AG09309 (cell line): ENCODE results near the gene CRLF3.
"Not testable (repeated sequence)": the region's sequence is repeated elsewhere in the genome, so short reads cannot be mapped to it uniquely, and the experiment has no call there.

ENCODE experiments used
- DNase-seq: peaks from one replicate; pipeline ENCODE4 v3.0.0-alpha.2; 2010; ENCODE audit warnings: low read depth
- H3K4me3 ChIP-seq: 2 replicates; pipeline ENCODE4 v1.5.1; 2011; ENCODE audit warnings: mild to moderate bottlenecking, low read depth, low read length, moderate library complexity; ENCODE audit not compliant: control insufficient read depth
- TF ChIP-seq, protein P1 (sequence below): IDR thresholded peaks from 2 replicates; pipeline ENCODE4 v1.5.1; 2011; ENCODE audit warnings: mild to moderate bottlenecking, low read depth, low read length, inconsistent platforms; ENCODE audit not compliant: insufficient read depth, control insufficient read depth; ENCODE audit errors: missing control alignments

The CRLF3 gene

DNA sequence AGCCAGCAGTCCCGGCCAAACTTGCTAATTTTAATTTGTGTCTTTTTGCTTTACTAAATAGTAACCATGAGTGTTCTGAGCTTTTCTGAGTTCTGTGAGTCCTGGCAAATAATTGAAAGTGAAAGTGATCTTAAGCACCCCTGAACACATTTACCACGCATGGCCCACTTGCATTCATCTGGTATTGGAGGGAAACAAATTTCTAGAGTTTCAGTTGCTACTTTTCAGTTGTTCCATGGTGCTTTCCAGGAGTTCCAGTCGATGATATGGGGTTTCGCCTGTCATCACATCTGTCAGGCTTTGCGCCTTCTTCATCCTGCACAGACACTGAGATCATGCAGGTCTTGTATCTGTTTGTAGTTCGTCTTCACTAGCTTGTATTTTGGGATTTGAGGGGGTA lies 44.1 kb downstream of the CRLF3 start:
- TF ChIP-seq, protein P1, sequence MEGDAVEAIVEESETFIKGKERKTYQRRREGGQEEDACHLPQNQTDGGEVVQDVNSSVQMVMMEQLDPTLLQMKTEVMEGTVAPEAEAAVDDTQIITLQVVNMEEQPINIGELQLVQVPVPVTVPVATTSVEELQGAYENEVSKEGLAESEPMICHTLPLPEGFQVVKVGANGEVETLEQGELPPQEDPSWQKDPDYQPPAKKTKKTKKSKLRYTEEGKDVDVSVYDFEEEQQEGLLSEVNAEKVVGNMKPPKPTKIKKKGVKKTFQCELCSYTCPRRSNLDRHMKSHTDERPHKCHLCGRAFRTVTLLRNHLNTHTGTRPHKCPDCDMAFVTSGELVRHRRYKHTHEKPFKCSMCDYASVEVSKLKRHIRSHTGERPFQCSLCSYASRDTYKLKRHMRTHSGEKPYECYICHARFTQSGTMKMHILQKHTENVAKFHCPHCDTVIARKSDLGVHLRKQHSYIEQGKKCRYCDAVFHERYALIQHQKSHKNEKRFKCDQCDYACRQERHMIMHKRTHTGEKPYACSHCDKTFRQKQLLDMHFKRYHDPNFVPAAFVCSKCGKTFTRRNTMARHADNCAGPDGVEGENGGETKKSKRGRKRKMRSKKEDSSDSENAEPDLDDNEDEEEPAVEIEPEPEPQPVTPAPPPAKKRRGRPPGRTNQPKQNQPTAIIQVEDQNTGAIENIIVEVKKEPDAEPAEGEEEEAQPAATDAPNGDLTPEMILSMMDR, result no peak
- H3K4me3 ChIP-seq, result no peak overlapping the region
- no peak for DNase-seq

DNA sequence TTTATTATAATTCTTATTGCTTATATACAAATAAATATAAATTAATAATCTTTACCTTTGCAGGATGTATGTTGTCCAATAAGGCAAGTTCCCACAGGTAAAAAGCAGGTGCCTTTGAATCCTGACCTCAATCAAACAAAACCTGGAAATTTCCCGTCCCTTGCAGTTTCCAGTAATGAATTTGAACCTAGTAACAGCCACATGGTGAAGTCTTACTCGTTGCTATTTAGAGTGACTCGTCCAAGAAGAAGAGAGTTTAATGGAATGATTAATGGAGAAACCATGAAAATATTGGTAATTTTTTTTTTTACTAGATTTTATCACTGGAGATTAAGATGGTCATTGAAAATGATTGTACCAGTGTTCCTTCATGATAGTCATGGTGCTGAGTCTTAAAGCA lies 55.7 kb downstream of the CRLF3 start:
- DNase-seq, H3K4me3 ChIP-seq: not testable (repeated sequence)

DNA sequence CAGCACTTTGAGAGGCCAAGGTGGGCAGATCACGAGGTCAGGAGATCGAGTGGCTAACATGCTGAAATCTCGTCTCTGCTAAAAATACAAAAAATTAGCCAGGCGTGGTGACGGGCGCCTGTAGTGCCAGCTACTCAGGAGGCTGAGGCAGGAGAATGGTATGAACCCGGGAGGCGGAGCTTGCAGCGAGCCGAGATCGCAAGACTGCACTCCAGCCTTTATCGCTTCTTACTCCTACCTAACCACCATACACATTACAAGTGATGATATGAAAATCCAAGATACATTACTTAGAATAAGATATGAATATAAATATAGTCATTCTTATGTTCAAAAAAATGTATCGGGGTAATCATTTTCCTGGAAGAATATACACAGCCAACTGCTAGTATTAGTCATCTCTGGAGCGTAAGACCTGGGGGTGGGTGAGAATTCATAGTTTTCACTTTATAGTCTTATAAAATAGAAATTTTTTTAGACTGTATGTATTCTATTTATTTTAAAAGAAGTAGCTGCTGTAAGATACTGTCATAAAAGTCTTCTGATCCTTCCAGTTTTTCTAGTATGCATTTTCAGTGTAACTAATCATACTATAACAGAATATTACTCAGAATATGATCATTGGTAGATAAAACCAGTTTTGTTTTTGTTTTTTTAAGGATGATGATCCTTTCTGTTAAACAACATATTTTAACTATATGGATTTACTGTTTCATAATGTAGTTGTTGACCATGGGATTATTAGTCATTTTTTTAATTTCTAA lies 56.7 kb downstream of the CRLF3 start:
- not testable (repeated sequence) for H3K4me3 ChIP-seq, DNase-seq

DNA sequence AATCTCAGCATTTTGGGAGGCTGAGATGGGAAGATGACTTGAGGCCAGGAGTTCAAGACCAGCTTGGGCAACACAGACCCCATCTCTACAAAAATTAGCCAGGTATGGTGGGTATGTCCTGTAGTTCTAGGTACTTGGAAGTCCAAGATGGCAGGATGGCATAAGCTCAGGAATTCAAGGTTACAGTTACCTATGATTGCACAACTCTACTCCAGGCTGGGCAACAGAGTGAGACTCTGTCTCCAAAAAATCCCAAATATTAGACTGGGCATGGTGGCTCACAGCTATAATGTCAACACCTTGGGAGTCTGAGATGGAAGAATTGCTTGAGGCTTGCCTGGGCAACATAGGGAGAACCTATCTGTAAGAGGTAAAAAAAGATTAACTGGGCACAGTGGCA lies 63.4 kb downstream of the CRLF3 start:
- H3K4me3 ChIP-seq, result no peak overlapping the region
- TF ChIP-seq, protein P1, result no peak
- DNase-seq, result no peak

DNA sequence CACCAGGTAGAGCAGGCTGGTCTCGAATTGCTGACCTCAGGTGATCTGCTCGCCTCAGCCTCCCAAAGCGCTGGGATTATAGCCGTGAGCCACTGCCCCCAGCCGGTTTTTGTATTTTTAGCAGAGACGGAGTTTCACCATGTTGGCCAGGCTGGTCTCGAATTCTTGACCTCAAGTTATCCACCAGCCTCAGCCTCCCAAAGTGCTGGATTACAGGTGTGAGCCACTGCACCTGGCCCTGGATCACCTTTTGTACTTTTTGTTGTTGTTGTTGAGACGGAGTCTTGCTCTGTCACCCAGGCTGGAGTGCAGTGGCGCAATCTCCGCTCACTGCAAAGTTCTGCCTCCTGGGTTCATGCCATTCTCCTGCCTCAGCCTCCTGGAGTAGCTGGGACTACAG lies 71.2 kb downstream of the CRLF3 start:
- H3K4me3 ChIP-seq, DNase-seq: not testable (repeated sequence)

DNA sequence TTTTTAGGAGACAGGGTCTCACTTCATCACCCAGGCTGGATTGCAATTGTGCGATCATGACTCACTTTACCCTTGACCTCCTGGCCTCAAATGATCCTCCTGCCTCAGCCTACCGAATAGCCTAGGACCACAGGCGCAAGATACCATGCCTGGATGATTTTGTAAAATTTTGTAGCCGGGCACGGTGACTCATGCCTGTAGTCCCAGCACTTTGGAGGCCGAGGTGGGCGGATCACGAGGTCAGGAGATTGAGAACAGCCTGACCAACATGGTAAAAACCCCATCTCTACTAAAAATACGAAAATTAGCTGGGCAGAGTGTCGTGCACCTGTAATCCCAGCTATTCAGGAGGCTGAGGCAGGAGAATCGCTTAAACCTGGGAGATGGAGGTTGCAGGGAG lies 73.5 kb downstream of the CRLF3 start:
- not testable (repeated sequence) for H3K4me3 ChIP-seq, DNase-seq

DNA sequence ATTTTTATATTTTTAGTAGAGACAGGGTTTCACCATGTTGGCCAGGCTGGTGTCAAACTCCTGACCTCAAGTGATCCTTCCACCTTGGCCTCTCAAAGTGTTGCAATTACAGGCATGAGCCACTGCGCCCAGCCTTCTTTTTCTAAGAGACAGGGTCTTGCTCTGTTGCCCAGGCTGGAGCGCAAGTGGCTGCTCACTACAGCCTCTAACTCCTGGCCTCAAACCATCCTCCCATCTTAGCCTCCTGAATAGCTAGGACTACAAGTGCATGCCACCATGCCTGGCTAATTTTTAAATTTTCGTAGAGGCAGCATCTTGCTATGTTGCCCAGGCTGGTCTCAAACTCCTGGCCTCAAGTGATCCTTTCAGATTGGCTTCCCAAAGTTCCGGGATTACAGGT lies 76.9 kb downstream of the CRLF3 start:
- H3K4me3 ChIP-seq, DNase-seq: not testable (repeated sequence)

DNA sequence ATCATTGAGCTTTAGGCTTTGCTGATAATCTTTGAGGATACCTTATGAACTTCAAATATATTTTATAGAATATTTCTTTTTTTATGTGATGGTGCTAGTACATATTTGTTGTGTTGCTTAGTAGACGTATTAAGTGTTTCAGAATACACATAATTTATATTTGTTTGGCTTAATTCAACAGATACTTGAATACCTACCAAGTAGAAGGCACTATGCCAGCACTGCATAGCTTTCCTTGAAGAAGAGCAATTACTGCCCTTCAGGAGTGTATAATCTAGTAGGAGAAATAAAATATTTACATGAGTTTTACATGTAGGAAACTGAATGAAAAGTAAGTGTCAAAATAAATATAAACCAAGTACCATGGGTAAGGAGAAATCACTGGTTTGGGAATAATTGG lies 81.8 kb downstream of the CRLF3 start:
- H3K4me3 ChIP-seq, DNase-seq: not testable (repeated sequence)

DNA sequence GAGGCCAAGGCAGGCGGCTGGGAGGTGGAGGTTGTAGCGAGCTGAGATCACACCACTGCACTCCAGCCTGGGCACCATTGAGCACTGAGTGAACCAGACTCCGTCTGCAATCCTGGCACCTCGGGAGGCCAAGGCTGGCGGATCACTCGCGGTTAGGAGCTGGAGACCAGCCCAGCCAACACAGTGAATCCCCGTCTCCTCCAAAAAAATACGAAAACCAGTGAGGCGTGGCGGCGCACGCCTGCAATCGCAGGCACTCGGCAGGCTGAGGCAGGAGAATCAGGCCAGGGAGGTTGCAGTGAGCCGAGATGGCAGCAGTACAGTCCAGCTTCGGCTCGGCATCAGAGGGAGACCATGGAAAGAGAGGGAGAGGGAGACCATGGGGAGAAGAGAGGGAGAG lies 88.1 kb downstream of the CRLF3 start:
- H3K4me3 ChIP-seq, DNase-seq: not testable (repeated sequence)

DNA sequence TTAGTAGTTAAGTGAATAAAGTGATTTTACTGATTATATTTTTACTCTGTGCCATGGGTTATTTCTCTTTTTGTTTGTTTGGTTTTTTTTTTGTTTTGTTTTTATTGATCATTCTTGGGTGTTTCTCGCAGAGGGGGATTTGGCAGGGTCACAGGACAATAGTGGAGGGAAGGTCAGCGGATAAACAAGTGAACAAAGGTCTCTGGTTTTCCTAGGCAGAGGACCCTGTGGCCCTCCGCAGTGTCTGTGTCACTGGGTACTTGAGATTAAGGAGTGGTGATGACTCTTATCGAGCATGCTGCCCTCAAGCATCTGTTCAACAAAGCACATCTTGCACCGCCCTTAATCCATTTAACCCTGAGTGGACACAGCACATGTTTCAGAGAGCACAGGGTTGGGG lies 88.8 kb downstream of the CRLF3 start:
- not testable (repeated sequence) for DNase-seq, H3K4me3 ChIP-seq

DNA sequence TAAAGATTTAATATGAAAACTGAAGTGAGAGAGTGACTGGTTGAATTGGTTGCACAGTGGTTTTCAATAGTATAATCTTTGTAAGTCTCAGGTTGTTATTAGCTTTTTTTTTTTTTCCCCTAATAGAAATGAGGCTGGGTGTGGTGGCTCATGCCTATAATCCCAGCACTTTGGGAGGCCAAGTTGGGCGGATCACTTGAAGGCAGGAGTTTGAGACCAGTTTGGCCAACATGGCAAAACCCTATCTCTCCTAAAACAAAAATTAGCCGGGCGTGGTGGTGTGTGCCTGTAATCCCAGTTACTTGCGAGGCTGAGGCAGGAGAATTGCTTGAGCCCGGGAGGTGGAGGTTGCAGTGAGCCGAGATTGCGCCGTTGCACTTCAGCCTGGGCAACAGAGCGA lies 89.3 kb downstream of the CRLF3 start:
- H3K4me3 ChIP-seq, DNase-seq: not testable (repeated sequence)

DNA sequence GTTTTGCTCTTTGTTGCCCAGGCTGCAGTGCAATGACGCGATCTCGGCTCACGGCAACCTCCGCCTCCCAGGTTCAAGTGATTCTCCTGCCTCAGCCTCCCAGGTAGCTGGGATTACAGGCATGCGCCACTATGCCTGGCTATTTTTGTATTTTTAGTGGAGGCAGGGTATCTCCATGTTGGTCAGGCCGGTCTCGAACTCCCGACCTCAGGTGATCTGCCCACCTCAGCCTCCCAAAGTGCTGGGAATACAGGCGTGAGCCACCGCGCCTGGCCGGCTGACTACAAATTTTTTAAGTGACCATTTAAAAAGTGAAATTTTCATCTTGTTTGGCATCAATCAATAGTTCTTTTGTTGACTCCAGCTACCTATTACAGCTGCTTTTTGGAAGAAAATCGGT lies 90.3 kb downstream of the CRLF3 start:
- DNase-seq, H3K4me3 ChIP-seq: not testable (repeated sequence)
